Calu3 (cell line): ENCODE data around the gene TBC1D26. TPM values are rescaled to one million over a fixed set of nuclear protein-coding genes. Genes with fewer than 3 reads are reported as not detected.
A peak's percentile ranks its signal among the peaks of the same experiment; 100 is the strongest.
"Not testable (repeated sequence)": the region's sequence is repeated elsewhere in the genome, so short reads cannot be mapped to it uniquely, and the experiment has no call there.

Experiments used
- BruUV-seq: library from RNA; stranded (reverse); fragments of 400-500 nt; replicated peaks from 2 replicates; lab custom pipeline; 2021; lab: Mats Ljungman, UMichigan
- CTCF ChIA-PET: fragments of 300-600 bp; sonication (Branson Sonifier 250); formaldehyde crosslinking; loops from one replicate; lab custom pipeline; 2022; ENCODE audit warnings: antibody characterized with exemption; lab: Charles Lee
- DNase-seq: peaks from one replicate; pipeline ENCODE4 v3.0.0; 2022
- H3K27ac Mint-ChIP-seq: one replicate; pipeline ENCODE4 v1.8.0; 2022; ENCODE audit warnings: mixed read lengths; ENCODE audit not compliant: unreplicated experiment
- H3K27me3 Mint-ChIP-seq: one replicate; pipeline ENCODE4 v1.8.0; 2022; ENCODE audit warnings: mixed read lengths; ENCODE audit not compliant: unreplicated experiment
- H3K36me3 Mint-ChIP-seq: one replicate; pipeline ENCODE4 v1.8.0; 2022; ENCODE audit warnings: mild to moderate bottlenecking, moderate library complexity, mixed read lengths; ENCODE audit not compliant: insufficient read depth, unreplicated experiment
- H3K4me1 Mint-ChIP-seq: one replicate; pipeline ENCODE4 v1.8.0; 2022; ENCODE audit warnings: mild to moderate bottlenecking, low read depth, mixed read lengths; ENCODE audit not compliant: unreplicated experiment
- H3K4me3 Mint-ChIP-seq: one replicate; pipeline ENCODE4 v1.8.0; 2022; ENCODE audit warnings: mild to moderate bottlenecking, low read depth, moderate library complexity, mixed read lengths; ENCODE audit not compliant: unreplicated experiment
- H3K9me3 Mint-ChIP-seq: one replicate; pipeline ENCODE4 v1.8.0; 2022; ENCODE audit warnings: low read depth, mixed read lengths; ENCODE audit not compliant: unreplicated experiment
- CTCF ChIP-seq: fragments of 200-600 bp; IDR thresholded peaks from one replicate; pipeline ENCODE4 v1.8.0; 2022; ENCODE audit warnings: antibody characterized with exemption; ENCODE audit not compliant: unreplicated experiment
- intact Hi-C: fragments of 100-400 bp; cut with micrococcal nuclease; formaldehyde crosslinking; loops from one replicate; pipeline ENCODE4 v1.10.0; 2022; ENCODE audit not compliant: unreplicated experiment
- total RNA-seq: library from RNA; stranded (reverse); gene quantifications from 2 replicates; pipeline ENCODE4 v1.2.3, GENCODE V29; 2022

The TBC1D26 gene
- total RNA-seq, 1 experiment from 2014 or later: 0.19 TPM

- CTCF ChIA-PET: no interaction called here
- H3K9me3 Mint-ChIP-seq: peaks cover 8% of the 10 kb centered on the region
Measured at GRCh38 chr17:15780188-15780587, 48.1 kb downstream of the TBC1D26 start.

DNA sequence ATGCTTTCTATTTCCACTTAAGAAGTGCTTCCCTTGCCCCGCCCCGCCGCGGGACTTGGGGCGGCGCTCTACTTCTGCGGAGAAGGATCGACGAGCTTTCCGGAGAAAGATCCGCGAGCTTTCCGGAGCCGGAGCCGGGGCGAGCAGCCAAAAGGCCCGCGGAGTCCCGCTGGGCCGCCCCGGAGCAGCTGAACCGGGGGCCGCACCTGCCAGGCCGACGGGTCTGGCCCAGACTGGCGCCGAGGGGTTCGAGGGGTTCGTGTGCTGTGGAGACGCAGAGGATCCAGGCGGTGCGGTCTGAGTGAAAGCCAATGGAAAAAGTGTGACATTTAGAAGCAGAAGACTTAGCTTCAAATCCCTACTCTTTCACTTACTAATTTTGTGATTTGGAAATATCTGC lies 50.8 kb downstream of the TBC1D26 start:
- Mint-ChIP-seq H3K27me3 (no peaks in the 10 kb centered on the region), H3K4me3 (peak overlapping the region; percentile 48), H3K4me1 (no peaks in the 10 kb centered on the region), H3K9me3 (peaks cover 5% of the 10 kb centered on the region), H3K36me3 (peaks cover 10% of the 10 kb centered on the region), H3K27ac (no peak overlapping the region)
- CTCF ChIA-PET: no interaction called here
- no TSS peak for BruUV-seq
- DNase-seq: peak; percentile 4
- intact Hi-C loops: no loop called here
- no peak for TF ChIP-seq CTCF

More at GRCh38 chr17:15780188-15780587, 48.1 kb downstream of the TBC1D26 start:
- BruUV-seq: no TSS peak
- H3K4me1 Mint-ChIP-seq: no peaks in the 10 kb centered on the region
- H3K27me3 Mint-ChIP-seq: peaks cover 9% of the 10 kb centered on the region
- no peak for TF ChIP-seq CTCF
- DNase-seq: no peak
- H3K4me3 Mint-ChIP-seq: no peak overlapping the region
- intact Hi-C loops: no loop called here
- no peaks in the 10 kb centered on the region for H3K36me3 Mint-ChIP-seq
- H3K27ac Mint-ChIP-seq: no peak overlapping the region

DNA sequence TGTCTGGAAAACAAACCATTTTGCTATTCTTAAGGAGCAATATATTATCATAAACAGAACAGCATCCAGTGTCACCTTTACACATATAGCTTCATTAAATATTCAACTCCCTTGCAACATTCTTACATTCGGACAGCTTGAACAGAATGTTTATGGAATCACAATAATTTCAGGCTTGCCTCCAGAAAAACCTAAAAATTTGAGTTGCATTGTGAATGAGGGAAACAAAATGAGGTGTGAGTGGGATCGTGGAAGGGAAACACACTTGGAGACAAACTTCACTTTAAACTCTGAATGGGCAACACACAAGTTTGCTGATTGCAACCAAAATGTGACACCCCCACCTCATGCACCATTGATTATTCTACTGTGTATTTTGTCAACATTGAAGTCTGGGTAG lies 51.4 kb downstream of the TBC1D26 start:
- TF ChIP-seq CTCF: no peak
- no peak overlapping the region for H3K4me3 Mint-ChIP-seq
- CTCF ChIA-PET: no interaction called here
- intact Hi-C loops: no loop called here
- no peaks in the 10 kb centered on the region for H3K27me3 Mint-ChIP-seq
- no TSS peak for BruUV-seq
- H3K4me1 Mint-ChIP-seq: no peaks in the 10 kb centered on the region
- no peak overlapping the region for H3K27ac Mint-ChIP-seq
- peaks cover 10% of the 10 kb centered on the region for H3K36me3 Mint-ChIP-seq
- DNase-seq: no peak
- peaks cover 5% of the 10 kb centered on the region for H3K9me3 Mint-ChIP-seq

DNA sequence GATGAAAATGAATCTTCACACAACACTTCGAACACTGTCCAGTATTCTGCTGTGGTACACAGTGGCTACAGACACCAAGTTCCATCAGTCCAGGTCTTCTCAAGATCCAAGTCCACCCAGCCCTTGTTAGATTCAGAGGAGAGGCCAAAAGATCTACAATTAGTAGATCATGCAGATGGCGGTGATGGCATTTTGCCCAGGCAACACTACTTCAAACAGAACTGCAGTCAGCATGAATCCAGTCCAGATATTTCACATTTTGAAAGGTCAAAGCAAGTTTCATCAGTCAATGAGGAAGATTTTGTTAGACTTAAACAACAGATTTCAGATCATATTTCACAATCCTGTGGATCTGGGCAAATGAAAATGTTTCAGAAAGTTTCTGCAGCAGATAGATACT lies 52.3 kb downstream of the TBC1D26 start:
- intact Hi-C loops, DNase-seq, CTCF ChIA-PET, H3K9me3 Mint-ChIP-seq, H3K4me1 Mint-ChIP-seq, H3K27ac Mint-ChIP-seq, H3K27me3 Mint-ChIP-seq, H3K4me3 Mint-ChIP-seq, BruUV-seq: not testable (repeated sequence)
- H3K36me3 Mint-ChIP-seq: peaks cover 10% of the 10 kb centered on the region

GRCh38 chr17:15787363-15788075 lies 55.4 kb downstream of the TBC1D26 start:
- peaks cover 10% of the 10 kb centered on the region for H3K36me3 Mint-ChIP-seq
- intact Hi-C loops, BruUV-seq, H3K27me3 Mint-ChIP-seq, H3K4me3 Mint-ChIP-seq, H3K9me3 Mint-ChIP-seq, H3K4me1 Mint-ChIP-seq, DNase-seq, H3K27ac Mint-ChIP-seq: not testable (repeated sequence)
- CTCF ChIA-PET: interaction anchor here (0.5 kb wide), 1 partner anchor 719 kb away, joined by 4 read pairs; no protein-coding TSS in a partner anchor

DNA sequence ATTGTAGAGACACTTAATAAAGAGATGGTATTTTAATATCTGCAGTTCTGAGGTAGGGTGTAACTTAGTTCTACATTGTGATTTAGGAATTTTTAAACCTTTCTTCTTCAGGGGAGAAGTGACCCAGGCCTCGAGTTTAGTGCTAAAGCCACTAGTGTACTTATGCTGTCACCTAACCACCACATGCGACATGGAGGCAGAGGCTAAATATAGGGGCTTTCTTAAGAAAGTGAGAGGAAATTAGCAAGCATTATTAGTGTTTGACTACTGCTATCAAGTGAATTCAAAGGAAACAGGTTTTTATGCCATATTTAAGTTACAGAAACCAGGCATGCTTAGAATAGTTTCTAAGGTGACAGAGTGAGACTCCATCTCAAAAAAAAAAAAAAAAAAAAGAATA lies 56.3 kb downstream of the TBC1D26 start:
- H3K4me1 Mint-ChIP-seq, intact Hi-C loops, DNase-seq, H3K27me3 Mint-ChIP-seq, H3K27ac Mint-ChIP-seq, H3K9me3 Mint-ChIP-seq, CTCF ChIA-PET, BruUV-seq, H3K4me3 Mint-ChIP-seq: not testable (repeated sequence)
- peaks cover 10% of the 10 kb centered on the region for H3K36me3 Mint-ChIP-seq
